HL-60/S4 (cell line): ENCODE results near the gene ACSL6.

ENCODE experiments used
- in situ Hi-C: fragments of 300-500 bp; cut with MboI; formaldehyde crosslinking; loops from 2 replicates; pipeline ENCODE4 v1.14.3; 2022; ENCODE audit warnings: low sequenced_read_pairs

Gene ACSL6

GRCh38 chr5:131986161-131986912 is 25.1 kb downstream of the ACSL6 start:
- in situ Hi-C loops, result no loop called here

- in situ Hi-C loops, result no loop called here
Observed at GRCh38 chr5:131984956-131985665, 26.3 kb downstream of the ACSL6 start.

GRCh38 chr5:131983244-131983771 is 28.1 kb downstream of the ACSL6 start:
- in situ Hi-C loops, result no loop called here

GRCh38 chr5:131981516-131981915 is 29.9 kb downstream of the ACSL6 start:
- in situ Hi-C loops, result no loop called here

GRCh38 chr5:131980696-131981095 is 30.8 kb downstream of the ACSL6 start:
- in situ Hi-C loops, result no loop called here

- in situ Hi-C loops, result no loop called here
Observed at GRCh38 chr5:131979816-131980215, 31.6 kb downstream of the ACSL6 start.

- in situ Hi-C loops, result no loop called here
Observed at GRCh38 chr5:131977212-131977604, 34.2 kb downstream of the ACSL6 start.

- in situ Hi-C loops, result no loop called here
Observed at GRCh38 chr5:131976414-131977211, 34.8 kb downstream of the ACSL6 start.

- in situ Hi-C loops, result no loop called here
Observed at GRCh38 chr5:131974956-131975726, 36.3 kb downstream of the ACSL6 start.

- in situ Hi-C loops, result no loop called here
Observed at GRCh38 chr5:131974622-131974955, 36.9 kb downstream of the ACSL6 start.

- in situ Hi-C loops, result no loop called here
Observed at GRCh38 chr5:131974016-131974415, 37.4 kb downstream of the ACSL6 start.

GRCh38 chr5:131973089-131973712 is 38.3 kb downstream of the ACSL6 start:
- in situ Hi-C loops, result no loop called here

- in situ Hi-C loops, result no loop called here
Observed at GRCh38 chr5:131968396-131968954, 43.0 kb downstream of the ACSL6 start.

GRCh38 chr5:131966551-131966950 is 44.9 kb downstream of the ACSL6 start:
- in situ Hi-C loops, result no loop called here

GRCh38 chr5:131965826-131966415 is 45.5 kb downstream of the ACSL6 start:
- in situ Hi-C loops, result no loop called here

GRCh38 chr5:131959906-131960305 is 51.6 kb downstream of the ACSL6 start:
- in situ Hi-C loops, result no loop called here

GRCh38 chr5:131959136-131959535 is 52.3 kb downstream of the ACSL6 start:
- in situ Hi-C loops, result no loop called here

GRCh38 chr5:131957721-131958441 is 53.6 kb downstream of the ACSL6 start:
- in situ Hi-C loops, result no loop called here

GRCh38 chr5:131953969-131954368 is 57.5 kb downstream of the ACSL6 start:
- in situ Hi-C loops, result no loop called here
